ENCODE results near the gene ALCAM. TPM values are rescaled to one million over a fixed set of nuclear protein-coding genes. Genes with fewer than 3 reads are reported as not detected.

The ALCAM gene
- total RNA-seq, 1 experiment from 2014 or later: 98.4 TPM

DNA sequence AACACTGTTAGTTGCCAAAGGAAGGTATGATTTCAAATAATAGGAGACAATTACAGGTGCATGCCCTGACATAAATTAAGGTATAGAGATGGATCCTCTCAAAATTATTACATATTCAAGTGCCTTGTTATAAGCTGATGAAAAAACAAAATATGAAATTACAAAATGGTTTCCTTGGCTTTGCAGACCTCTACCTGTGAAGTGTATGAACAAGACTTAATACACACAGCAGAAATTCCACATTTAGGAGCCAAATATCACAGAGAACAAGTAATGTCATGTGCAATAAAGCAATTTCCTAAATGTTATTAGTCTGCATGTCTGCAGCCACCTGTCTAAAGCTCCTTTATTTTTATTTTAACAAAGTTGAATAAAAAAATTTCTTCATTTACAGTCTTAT lies 151.5 kb downstream of the ALCAM start:
- intact Hi-C loops (cut with micrococcal nuclease): loop anchor here (1.0 to 5.0 kb wide), 4 partner anchors 149 to 1526 kb away; no protein-coding TSS in a partner anchor
- Mint-ChIP-seq H3K4me3 (ENCODE audit: unreplicated experiment) (no peak overlapping the region), H3K4me1 (ENCODE audit: insufficient read depth, unreplicated experiment) (no peaks in the 10 kb centered on the region)

DNA sequence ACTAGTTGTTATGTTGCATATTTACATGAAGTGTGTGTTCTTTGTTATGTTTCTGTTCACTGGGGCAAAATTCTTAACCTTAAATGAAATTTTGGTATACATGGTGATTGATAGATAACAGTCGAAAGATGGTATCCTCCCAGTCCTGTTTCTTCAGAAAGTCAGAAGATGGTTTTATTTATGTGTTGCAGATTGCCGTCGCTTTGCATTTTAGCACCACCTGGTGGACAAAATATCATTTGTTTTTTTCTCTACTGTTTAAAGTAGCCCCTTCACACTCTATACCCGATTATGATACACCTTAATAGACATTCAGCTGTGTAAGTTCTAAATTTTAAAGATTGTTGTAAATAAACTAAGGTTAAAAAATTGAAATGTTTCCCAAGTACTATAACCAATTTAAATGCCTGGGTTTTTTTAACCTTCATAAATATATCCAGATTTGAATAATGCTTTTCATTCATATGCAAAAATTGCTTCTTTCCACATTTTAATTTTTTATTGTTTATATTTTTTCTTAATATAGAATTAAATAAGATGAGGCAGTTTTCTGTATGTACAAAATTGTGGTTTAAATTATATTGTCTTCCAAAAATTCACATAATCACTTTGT lies 152.2 kb downstream of the ALCAM start:
- ChIA-PET CTCF (interaction anchor here (0.5 to 3.9 kb wide), 19 partner anchors 9 to 1637 kb away, joined by 3 to 58 read pairs (median 3); partner anchors contain the start of gene ALCAM), POLR2A (interaction anchor here (1.4 to 4.2 kb wide), 2 partner anchors 13 to 151 kb away, joined by 6 to 40 read pairs; partner anchors contain the start of gene ALCAM)
- Mint-ChIP-seq H3K27me3 (ENCODE audit: insufficient read depth, unreplicated experiment) (no peaks in the 10 kb centered on the region), H3K27ac (ENCODE audit: low read depth, unreplicated experiment) (no peak overlapping the region), H3K9me3 (ENCODE audit: unreplicated experiment) (no peaks in the 10 kb centered on the region), H3K4me1 (ENCODE audit: insufficient read depth, unreplicated experiment) (no peaks in the 10 kb centered on the region), H3K36me3 (ENCODE audit: insufficient read depth, unreplicated experiment) (peaks cover 14% of the 10 kb centered on the region), H3K4me3 (ENCODE audit: unreplicated experiment) (no peak overlapping the region)
- DNase-seq (ENCODE audit: unreplicated experiment): peak; percentile 74
- intact Hi-C loops (cut with micrococcal nuclease): loop anchor here (1.0 to 5.0 kb wide), 4 partner anchors 150 to 1527 kb away; no protein-coding TSS in a partner anchor
- BruUV-seq (replicated peaks): no TSS peak
- TF ChIP-seq, protein P1, sequence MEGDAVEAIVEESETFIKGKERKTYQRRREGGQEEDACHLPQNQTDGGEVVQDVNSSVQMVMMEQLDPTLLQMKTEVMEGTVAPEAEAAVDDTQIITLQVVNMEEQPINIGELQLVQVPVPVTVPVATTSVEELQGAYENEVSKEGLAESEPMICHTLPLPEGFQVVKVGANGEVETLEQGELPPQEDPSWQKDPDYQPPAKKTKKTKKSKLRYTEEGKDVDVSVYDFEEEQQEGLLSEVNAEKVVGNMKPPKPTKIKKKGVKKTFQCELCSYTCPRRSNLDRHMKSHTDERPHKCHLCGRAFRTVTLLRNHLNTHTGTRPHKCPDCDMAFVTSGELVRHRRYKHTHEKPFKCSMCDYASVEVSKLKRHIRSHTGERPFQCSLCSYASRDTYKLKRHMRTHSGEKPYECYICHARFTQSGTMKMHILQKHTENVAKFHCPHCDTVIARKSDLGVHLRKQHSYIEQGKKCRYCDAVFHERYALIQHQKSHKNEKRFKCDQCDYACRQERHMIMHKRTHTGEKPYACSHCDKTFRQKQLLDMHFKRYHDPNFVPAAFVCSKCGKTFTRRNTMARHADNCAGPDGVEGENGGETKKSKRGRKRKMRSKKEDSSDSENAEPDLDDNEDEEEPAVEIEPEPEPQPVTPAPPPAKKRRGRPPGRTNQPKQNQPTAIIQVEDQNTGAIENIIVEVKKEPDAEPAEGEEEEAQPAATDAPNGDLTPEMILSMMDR (IDR thresholded peaks at IDR 0.05; ENCODE audit: unreplicated experiment): peak; percentile 60

More for the DNA sequence above, 151.5 kb downstream of the ALCAM start:
- Mint-ChIP-seq H3K36me3 (ENCODE audit: insufficient read depth, unreplicated experiment) (peaks cover 14% of the 10 kb centered on the region), H3K9me3 (ENCODE audit: unreplicated experiment) (no peaks in the 10 kb centered on the region), H3K27me3 (ENCODE audit: insufficient read depth, unreplicated experiment) (no peaks in the 10 kb centered on the region), H3K27ac (ENCODE audit: low read depth, unreplicated experiment) (no peak overlapping the region)
- no TSS peak for BruUV-seq (replicated peaks)
- DNase-seq (ENCODE audit: unreplicated experiment): no peak
- CTCF ChIA-PET: interaction anchor here (0.5 to 3.9 kb wide), 17 partner anchors 9 to 1638 kb away, joined by 3 to 58 read pairs (median 3); partner anchors contain the start of gene ALCAM
- POLR2A ChIA-PET: interaction anchor here (1.0 to 4.2 kb wide), 3 partner anchors 12 to 151 kb away, joined by 4 to 40 read pairs (median 6); partner anchors contain the start of gene ALCAM
- TF ChIP-seq, protein P1 (IDR thresholded peaks at IDR 0.05; ENCODE audit: unreplicated experiment): no peak

- no peak for DNase-seq (ENCODE audit: unreplicated experiment)
- Mint-ChIP-seq H3K36me3 (ENCODE audit: insufficient read depth, unreplicated experiment) (peaks cover 26% of the 10 kb centered on the region), H3K27me3 (ENCODE audit: insufficient read depth, unreplicated experiment) (no peaks in the 10 kb centered on the region), H3K4me3 (ENCODE audit: unreplicated experiment) (no peak overlapping the region), H3K9me3 (ENCODE audit: unreplicated experiment) (no peaks in the 10 kb centered on the region), H3K4me1 (ENCODE audit: insufficient read depth, unreplicated experiment) (no peaks in the 10 kb centered on the region), H3K27ac (ENCODE audit: low read depth, unreplicated experiment) (no peak overlapping the region)
- intact Hi-C loops (cut with micrococcal nuclease): no loop called here
- ChIA-PET POLR2A (no interaction called here), CTCF (interaction anchor here (0.6 kb wide), 1 partner anchor 953 kb away, joined by 3 read pairs; no protein-coding TSS in a partner anchor)
- no TSS peak for BruUV-seq (replicated peaks)
- TF ChIP-seq, protein P1 (IDR thresholded peaks at IDR 0.05; ENCODE audit: unreplicated experiment): no peak
Observed at GRCh38 chr3:105521770-105522169, 155.1 kb downstream of the ALCAM start.

DNA sequence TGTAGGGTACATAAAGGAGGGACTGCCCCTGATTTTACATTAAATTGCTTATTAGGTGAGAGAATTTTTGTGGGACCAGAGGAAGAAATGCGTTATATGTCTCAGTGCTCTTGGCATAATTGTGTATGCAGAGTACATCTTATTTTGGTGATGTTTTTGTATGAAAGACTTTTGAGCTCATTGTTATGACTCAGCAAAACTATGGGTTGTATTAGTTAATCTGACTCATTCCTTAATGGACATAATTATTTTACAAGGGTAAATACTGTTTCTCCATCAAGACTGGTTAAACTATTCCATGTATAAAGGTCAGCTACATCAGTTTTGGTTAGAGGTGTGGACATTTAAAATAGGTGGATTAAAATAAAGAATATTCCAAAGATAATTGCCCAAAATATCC lies 156.8 kb downstream of the ALCAM start:
- intact Hi-C loops (cut with micrococcal nuclease): no loop called here
- H3K4me1 Mint-ChIP-seq (ENCODE audit: insufficient read depth, unreplicated experiment): peaks cover 8% of the 10 kb centered on the region
- no peak overlapping the region for H3K4me3 Mint-ChIP-seq (ENCODE audit: unreplicated experiment)
- no peak overlapping the region for H3K27ac Mint-ChIP-seq (ENCODE audit: low read depth, unreplicated experiment)
- no peaks in the 10 kb centered on the region for H3K9me3 Mint-ChIP-seq (ENCODE audit: unreplicated experiment)
- H3K36me3 Mint-ChIP-seq (ENCODE audit: insufficient read depth, unreplicated experiment): peaks cover 26% of the 10 kb centered on the region
- no TSS peak for BruUV-seq (replicated peaks)
- ChIA-PET CTCF (interaction anchor here (0.5 to 1.7 kb wide), 3 partner anchors 137 to 926 kb away, joined by 3 to 4 read pairs (median 4); no protein-coding TSS in a partner anchor), POLR2A (interaction anchor here (0.7 kb wide), 1 partner anchor 156 kb away, joined by 6 read pairs; no protein-coding TSS in a partner anchor)
- TF ChIP-seq, protein P1 (IDR thresholded peaks at IDR 0.05; ENCODE audit: unreplicated experiment): no peak
- no peaks in the 10 kb centered on the region for H3K27me3 Mint-ChIP-seq (ENCODE audit: insufficient read depth, unreplicated experiment)
- DNase-seq (ENCODE audit: unreplicated experiment): peak; percentile 15

Measured in MCF 10A (cell line).